Lower leg skin (tissue), 3 donors: ENCODE data around the gene ITGA7.

Experiments
- POLR2A ChIP-seq, 2 donors: fragments of 450-650 bp; IDR thresholded peaks; one replicate each; pipeline ENCODE4 v1.6.1; 2016 to 2017; ENCODE audit warnings: antibody characterized with exemption in 2 of 2, mild to moderate bottlenecking in 1 of 2, moderate library complexity in 1 of 2
- TF ChIP-seq, protein P1 (sequence below), 3 donors: fragments of 450-650 bp; IDR thresholded peaks; one replicate each; pipeline ENCODE4 v1.5.1; 2016; ENCODE audit warnings: antibody characterized with exemption in 3 of 3, mild to moderate bottlenecking in 3 of 3, moderate library complexity in 2 of 3

DNA sequence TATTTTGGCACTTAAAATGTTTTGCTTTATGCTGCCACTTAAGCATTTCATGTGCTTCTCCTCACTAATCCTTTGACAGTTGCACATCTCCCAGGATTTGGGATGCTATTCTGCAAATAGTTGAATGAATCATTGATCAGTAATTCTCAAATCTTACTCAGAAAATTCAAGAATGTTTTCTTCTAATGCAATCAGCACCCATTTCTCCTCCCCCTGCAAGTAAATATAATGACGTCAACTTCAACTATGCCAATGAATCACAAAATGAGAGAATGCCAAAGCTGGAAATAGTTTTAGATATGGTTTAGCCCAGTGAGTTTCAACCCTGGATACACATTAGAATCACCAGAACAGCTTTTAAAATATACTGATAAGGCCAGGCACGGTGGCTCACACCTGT lies 6.0 kb upstream of the ITGA7 start:
- no peak for TF ChIP-seq POLR2A (IDR thresholded peaks at IDR 0.05)
- TF ChIP-seq, protein P1, sequence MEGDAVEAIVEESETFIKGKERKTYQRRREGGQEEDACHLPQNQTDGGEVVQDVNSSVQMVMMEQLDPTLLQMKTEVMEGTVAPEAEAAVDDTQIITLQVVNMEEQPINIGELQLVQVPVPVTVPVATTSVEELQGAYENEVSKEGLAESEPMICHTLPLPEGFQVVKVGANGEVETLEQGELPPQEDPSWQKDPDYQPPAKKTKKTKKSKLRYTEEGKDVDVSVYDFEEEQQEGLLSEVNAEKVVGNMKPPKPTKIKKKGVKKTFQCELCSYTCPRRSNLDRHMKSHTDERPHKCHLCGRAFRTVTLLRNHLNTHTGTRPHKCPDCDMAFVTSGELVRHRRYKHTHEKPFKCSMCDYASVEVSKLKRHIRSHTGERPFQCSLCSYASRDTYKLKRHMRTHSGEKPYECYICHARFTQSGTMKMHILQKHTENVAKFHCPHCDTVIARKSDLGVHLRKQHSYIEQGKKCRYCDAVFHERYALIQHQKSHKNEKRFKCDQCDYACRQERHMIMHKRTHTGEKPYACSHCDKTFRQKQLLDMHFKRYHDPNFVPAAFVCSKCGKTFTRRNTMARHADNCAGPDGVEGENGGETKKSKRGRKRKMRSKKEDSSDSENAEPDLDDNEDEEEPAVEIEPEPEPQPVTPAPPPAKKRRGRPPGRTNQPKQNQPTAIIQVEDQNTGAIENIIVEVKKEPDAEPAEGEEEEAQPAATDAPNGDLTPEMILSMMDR (IDR thresholded peaks at IDR 0.05): no peak
